GM12891 (cell line): ENCODE measurements around the gene PTPRS.

ENCODE experiments used
- POLR2A ChIP-seq: IDR thresholded peaks from 2 replicates; pipeline ENCODE4 v1.6.1; 2011; ENCODE audit warnings: low read depth, low read length, control low read depth
- POLR2AphosphoS5 ChIP-seq: IDR thresholded peaks from 2 replicates; pipeline ENCODE4 v1.6.1; 2011; ENCODE audit warnings: low read depth, low read length, control low read depth

DNA sequence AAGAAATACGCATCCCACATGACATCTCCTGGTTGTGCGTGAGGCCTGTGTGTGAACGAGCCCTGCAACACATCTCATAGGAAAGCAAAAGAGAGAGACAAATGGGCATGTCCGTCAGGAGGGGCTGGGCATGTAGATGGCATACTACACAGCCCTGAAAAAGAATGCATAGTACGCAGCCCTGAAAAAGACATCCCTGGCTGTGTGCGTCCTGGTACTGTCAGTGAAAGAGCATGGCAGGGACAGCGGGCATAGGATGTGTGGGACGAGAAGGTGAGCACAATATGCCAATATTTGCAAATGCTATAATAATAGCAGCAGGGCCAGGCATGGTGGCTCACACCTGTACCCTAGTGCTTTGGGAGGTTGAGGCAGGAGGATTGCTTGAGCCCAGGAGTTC lies 28.6 kb downstream of the PTPRS start:
- TF ChIP-seq POLR2A: no peak
- TF ChIP-seq POLR2AphosphoS5: no peak
